GM23338 (cell line): ENCODE results near the gene ATP10D. TPM values are rescaled to one million over a fixed set of nuclear protein-coding genes. Genes with fewer than 3 reads are reported as not detected.

Experiments
- ATAC-seq: fragments of 200-7000 bp; cut with Tn5 transposase; 3 replicates; pipeline ENCODE4 v1.9.1; 2020
- DNase-seq: peaks from one replicate; pipeline ENCODE4 v3.0.0-alpha.2; 2015; ENCODE audit warnings: low spot score
- H2AFZ ChIP-seq: fragments of 200-600 bp; sonication (generic); 2 replicates; pipeline ENCODE4 v1.8.0; 2016; ENCODE audit warnings: antibody characterized with exemption, mild to moderate bottlenecking, moderate library complexity
- H3F3A ChIP-seq: fragments of 200-600 bp; sonication (generic); replicated peaks from 2 replicates; pipeline ENCODE4 v1.8.0; 2017; ENCODE audit warnings: antibody characterized with exemption, mixed run types, low read depth
- H3K27ac ChIP-seq: fragments of 200-600 bp; sonication (generic); 2 replicates; pipeline ENCODE4 v1.6.1; 2016; ENCODE audit warnings: low read depth
- H3K27me3 ChIP-seq: fragments of 200-600 bp; sonication (generic); 2 replicates; pipeline ENCODE4 v1.8.0; 2016; ENCODE audit warnings: mild to moderate bottlenecking, mixed run types, moderate library complexity; ENCODE audit not compliant: insufficient read depth
- H3K36me3 ChIP-seq: fragments of 200-600 bp; sonication (generic); 2 replicates; pipeline ENCODE4 v1.8.0; 2016; ENCODE audit warnings: mild to moderate bottlenecking; ENCODE audit not compliant: insufficient read depth
- H3K4me1 ChIP-seq: fragments of 200-600 bp; sonication (generic); 2 replicates; pipeline ENCODE4 v1.8.0; 2016; ENCODE audit warnings: mild to moderate bottlenecking, moderate library complexity; ENCODE audit not compliant: insufficient read depth
- H3K4me2 ChIP-seq: fragments of 200-600 bp; sonication (generic); 2 replicates; pipeline ENCODE4 v1.7.1; 2017; ENCODE audit warnings: mixed run types
- H3K4me3 ChIP-seq: fragments of 200-600 bp; sonication (generic); 2 replicates; pipeline ENCODE4 v1.6.1; 2016; ENCODE audit warnings: mixed run types
- H3K79me2 ChIP-seq: fragments of 200-600 bp; sonication (generic); replicated peaks from 2 replicates; pipeline ENCODE4 v1.8.0; 2017; ENCODE audit warnings: mild to moderate bottlenecking; ENCODE audit not compliant: insufficient read depth
- H3K9me2 ChIP-seq: fragments of 200-600 bp; sonication (generic); 2 replicates; pipeline ENCODE4 v1.8.0; 2017; ENCODE audit not compliant: insufficient read depth
- H4K20me1 ChIP-seq: fragments of 200-600 bp; sonication (generic); replicated peaks from 2 replicates; pipeline ENCODE4 v1.8.0; 2017; ENCODE audit warnings: mild to moderate bottlenecking; ENCODE audit not compliant: insufficient read depth
- H3K27ac Mint-ChIP-seq: 2 replicates; pipeline ENCODE4 v1.8.0; 2020; ENCODE audit warnings: inconsistent platforms, mild to moderate bottlenecking, moderate library complexity, mixed read lengths
- H3K27me3 Mint-ChIP-seq: 3 replicates; pipeline ENCODE4 v1.8.0; 2022; ENCODE audit warnings: low read depth, mild to moderate bottlenecking, moderate library complexity, mixed read lengths, inconsistent platforms; ENCODE audit not compliant: insufficient read depth, poor library complexity
- H3K36me3 Mint-ChIP-seq: 3 replicates; pipeline ENCODE4 v1.8.0; 2021; ENCODE audit warnings: low read depth, mild to moderate bottlenecking, inconsistent platforms, moderate library complexity, mixed read lengths
- H3K4me1 Mint-ChIP-seq: 3 replicates; pipeline ENCODE4 v1.8.0; 2020; ENCODE audit warnings: mild to moderate bottlenecking, inconsistent platforms, mixed read lengths
- H3K4me3 Mint-ChIP-seq: 3 replicates; pipeline ENCODE4 v1.8.0; 2021; ENCODE audit warnings: moderate library complexity, mild to moderate bottlenecking, inconsistent platforms, mixed read lengths
- H3K9me3 Mint-ChIP-seq: 3 replicates; pipeline ENCODE4 v1.8.0; 2020; ENCODE audit warnings: moderate library complexity, mild to moderate bottlenecking, inconsistent platforms, mixed read lengths
- CREB1 ChIP-seq: fragments of 250-450 bp; sonication (Bioruptor Pico); IDR thresholded peaks from 2 replicates; pipeline ENCODE4 v1.5.0; 2020; ENCODE audit warnings: low read depth, mild to moderate bottlenecking, moderate library complexity
- CTCF ChIP-seq, 2 experiments: fragments of 200-600 bp in 1 of 2; sonication (generic) in 1 of 2; conservative IDR thresholded peaks; 2 replicates each; pipeline versions ENCODE4 v1.5.1 to v1.6.1; 2016 to 2017; ENCODE audit warnings: antibody characterized with exemption in 2 of 2, low read depth in 2 of 2, mild to moderate bottlenecking in 2 of 2, moderate library complexity in 1 of 2
- ETS1 ChIP-seq: IDR thresholded peaks from 2 replicates; pipeline ENCODE4 v1.6.1; 2016; ENCODE audit warnings: antibody characterized with exemption
- EZH2 ChIP-seq: fragments of 200-600 bp; sonication (generic); IDR thresholded peaks from one replicate; pipeline ENCODE4 v1.8.0; 2017; ENCODE audit warnings: antibody characterized with exemption, mild to moderate bottlenecking, low read depth; ENCODE audit not compliant: unreplicated experiment
- EZH2phosphoT487 ChIP-seq: fragments of 200-600 bp; sonication (generic); IDR thresholded peaks from one replicate; pipeline ENCODE4 v1.8.1; 2018; ENCODE audit warnings: antibody characterized with exemption; ENCODE audit not compliant: unreplicated experiment
- JUNB ChIP-seq: IDR thresholded peaks from one replicate; pipeline ENCODE4 v1.6.1; 2016; ENCODE audit warnings: antibody characterized with exemption; ENCODE audit not compliant: unreplicated experiment
- NANOG ChIP-seq: IDR thresholded peaks from 2 replicates; pipeline ENCODE4 v1.6.1; 2016; ENCODE audit warnings: antibody characterized with exemption, borderline replicate concordance
- POLR2AphosphoS5 ChIP-seq: IDR thresholded peaks from 2 replicates; pipeline ENCODE4 v1.6.1; 2016; ENCODE audit warnings: antibody characterized with exemption, low read depth
- REST ChIP-seq: IDR thresholded peaks from one replicate; pipeline ENCODE4 v1.6.1; 2018; ENCODE audit warnings: antibody characterized with exemption; ENCODE audit not compliant: unreplicated experiment
- STAT1 ChIP-seq: IDR thresholded peaks from one replicate; pipeline ENCODE4 v1.6.1; 2016; ENCODE audit warnings: antibody characterized with exemption; ENCODE audit not compliant: unreplicated experiment
- ZNF114 ChIP-seq: fragments of 250-450 bp; sonication (Bioruptor Pico); IDR thresholded peaks from 2 replicates; pipeline ENCODE4 v1.5.0; 2020; ENCODE audit warnings: mild to moderate bottlenecking, moderate library complexity
- ZNF331 ChIP-seq: fragments of 250-450 bp; sonication (Bioruptor Pico); IDR thresholded peaks from 2 replicates; pipeline ENCODE4 v1.5.0; 2020; ENCODE audit warnings: low read depth, mild to moderate bottlenecking, moderate library complexity
- ZNF462 ChIP-seq: fragments of 250-450 bp; sonication (Bioruptor Pico); IDR thresholded peaks from 2 replicates; pipeline ENCODE4 v1.5.0; 2020; ENCODE audit warnings: mild to moderate bottlenecking, moderate library complexity
- polyA plus RNA-seq: library from polyadenylated mRNA; unstranded; fragments of >200 nt; fragmentation: Nextera tagmentation; extraction: Ambion mirVana; gene quantifications from 2 replicates; pipeline ENCODE4 v1.2.1, GENCODE V29; 2016
- total RNA-seq: library from RNA; depleted of rRNA; stranded (reverse); fragments of >200 nt; shearing (Covaris generic); gene quantifications from 2 replicates; pipeline ENCODE4 v1.2.3, GENCODE V29; 2014

The ATP10D gene
- total and polyA plus RNA-seq, 2 experiments from 2014 or later: 4.5 to 4.7 TPM

- H3K4me1 Mint-ChIP-seq: no peaks in the 10 kb centered on the region
- H3F3A ChIP-seq: no peaks in the 10 kb centered on the region
- H4K20me1 ChIP-seq: no peaks in the 10 kb centered on the region
- no peak for ATAC-seq
- no peak overlapping the region for H3K27ac ChIP-seq
- no peak overlapping the region for H3K4me2 ChIP-seq
- no peaks in the 10 kb centered on the region for H3K9me2 ChIP-seq
- no peak overlapping the region for H3K4me3 ChIP-seq
- H3K27me3 ChIP-seq: no peaks in the 10 kb centered on the region
- DNase-seq: no peak
- no peaks in the 10 kb centered on the region for H3K79me2 ChIP-seq
- H3K9me3 Mint-ChIP-seq: no peaks in the 10 kb centered on the region
- H3K36me3 ChIP-seq: no peaks in the 10 kb centered on the region
- H3K4me3 Mint-ChIP-seq: no peak overlapping the region
- H3K36me3 Mint-ChIP-seq: no peaks in the 10 kb centered on the region
- no peak overlapping the region for H2AFZ ChIP-seq
- no peak overlapping the region for H3K27ac Mint-ChIP-seq
- TF ChIP-seq JUNB: no peak
- TF ChIP-seq CREB1 (CRISPR knock-in tag): no peak
- TF ChIP-seq ETS1: no peak
- no peak for TF ChIP-seq REST
- no peak for TF ChIP-seq EZH2phosphoT487
- no peak for TF ChIP-seq ZNF331 (CRISPR knock-in tag)
- TF ChIP-seq CTCF (conservative IDR thresholded peaks at IDR 0.05; ENCODE audit: low read depth in 2 of 2): no peak
- TF ChIP-seq ZNF114: no peak
- no peak for TF ChIP-seq POLR2AphosphoS5
- TF ChIP-seq EZH2: no peak
- no peak for TF ChIP-seq STAT1
- TF ChIP-seq ZNF462 (CRISPR knock-in tag): no peak
- TF ChIP-seq NANOG: no peak
- peaks cover 3% of the 10 kb centered on the region for H3K27me3 Mint-ChIP-seq
- no peaks in the 10 kb centered on the region for H3K4me1 ChIP-seq
These were observed 113.2 kb downstream of the ATP10D start for GRCh38 chr4:47598320-47598719.
